Muscle layer of colon (tissue), 2 donors: Measurements from ENCODE around the gene KMT2C.

Experiments
- H3K27ac ChIP-seq: one replicate; pipeline ENCODE4 v1.7.0; 2013; ENCODE audit warnings: low read depth, mild to moderate bottlenecking, low read length, moderate library complexity
- H3K27me3 ChIP-seq, 2 donors: one replicate each; pipeline ENCODE4 v1.7.0; 2013; ENCODE audit warnings: low read length in 2 of 2, mild to moderate bottlenecking in 2 of 2; ENCODE audit not compliant: insufficient read depth in 2 of 2, control insufficient read depth in 1 of 2
- H3K36me3 ChIP-seq: one replicate; pipeline ENCODE4 v1.7.0; 2013; ENCODE audit warnings: mild to moderate bottlenecking, low read length; ENCODE audit not compliant: insufficient read depth
- H3K4me1 ChIP-seq: one replicate; pipeline ENCODE4 v1.7.0; 2013; ENCODE audit warnings: mild to moderate bottlenecking, low read length; ENCODE audit not compliant: insufficient read depth
- H3K4me3 ChIP-seq, 2 donors: one replicate each; pipeline ENCODE4 v1.7.0; 2013; ENCODE audit warnings: low read length in 2 of 2, low read depth in 1 of 2, mild to moderate bottlenecking in 1 of 2, moderate library complexity in 1 of 2
- H3K9ac ChIP-seq: one replicate; pipeline ENCODE4 v1.7.0; 2013; ENCODE audit warnings: low read length
- H3K9me3 ChIP-seq: one replicate; pipeline ENCODE4 v1.7.0; 2013; ENCODE audit warnings: mild to moderate bottlenecking, low read length
- donor health status: abdominal sarcoma.
- donor health status: Adenocarcinoma of cecum.

Gene KMT2C

DNA sequence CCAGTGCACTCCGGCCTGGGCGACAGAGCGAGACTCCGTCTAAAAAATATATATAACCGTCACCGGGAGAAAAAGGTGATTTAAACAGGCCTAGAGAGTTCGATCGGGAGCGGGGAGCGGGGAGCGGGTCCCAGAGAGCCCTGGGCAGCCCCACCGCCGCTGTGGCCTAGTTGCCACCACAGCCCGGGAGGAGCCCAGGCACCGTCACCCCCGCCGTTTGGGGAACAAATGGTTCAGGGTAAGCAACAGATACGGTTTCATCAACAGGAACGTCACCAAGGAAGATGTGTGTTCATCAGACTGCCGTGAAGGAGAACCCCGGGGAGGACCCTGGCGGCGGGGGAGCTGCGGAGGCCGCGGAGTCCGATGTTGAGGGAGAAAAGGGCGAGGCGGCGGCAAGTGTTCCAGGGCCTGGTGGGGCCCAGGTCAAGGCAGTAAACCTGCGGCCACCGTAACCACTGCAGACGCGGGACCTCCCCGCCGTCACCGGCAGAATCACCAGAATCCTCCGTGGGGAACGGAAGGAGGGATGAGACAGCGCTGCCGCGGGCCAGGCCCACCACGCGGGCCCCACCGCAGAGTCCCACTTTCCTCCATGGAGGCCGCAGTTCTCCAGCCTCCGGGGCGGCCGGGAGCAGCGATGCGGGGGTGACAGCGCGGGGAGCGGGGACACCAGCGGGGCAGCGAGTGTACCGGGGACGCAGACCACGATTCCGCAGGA lies 306.9 kb downstream of the KMT2C start:
- Histone ChIP-seq H3K9me3 (no peaks in the 10 kb centered on the region), H3K27ac (no peak overlapping the region), H3K36me3 (peaks cover 33% of the 10 kb centered on the region), H3K4me3 (no peak overlapping the region), H3K4me1 (no peaks in the 10 kb centered on the region), H3K9ac (no peak overlapping the region), H3K27me3 (no peaks in the 10 kb centered on the region)

DNA sequence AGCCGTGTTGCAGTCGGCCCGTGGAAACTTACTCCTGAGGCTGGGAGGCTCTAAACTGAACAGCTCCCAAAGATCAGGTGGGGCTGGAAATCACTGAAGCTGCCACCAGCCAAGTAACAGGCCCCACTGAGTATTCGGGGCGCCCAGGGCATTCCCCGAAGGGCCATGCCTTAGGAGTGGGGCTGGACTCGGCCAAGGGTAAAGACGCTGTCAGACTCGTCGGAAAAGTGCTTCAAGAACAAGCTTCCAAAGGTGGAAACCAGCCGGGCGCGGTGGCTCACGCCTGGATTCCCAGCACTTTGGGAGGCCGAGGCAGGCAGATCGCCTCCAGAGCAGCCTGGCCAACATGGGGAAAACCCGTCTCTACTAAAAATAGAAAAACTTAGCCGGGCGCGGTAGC lies 307.6 kb downstream of the KMT2C start:
- Histone ChIP-seq H3K9me3 (no peaks in the 10 kb centered on the region), H3K9ac (no peak overlapping the region), H3K36me3 (peaks cover 33% of the 10 kb centered on the region), H3K27me3 (no peaks in the 10 kb centered on the region), H3K4me3 (no peak overlapping the region), H3K27ac (no peak overlapping the region), H3K4me1 (no peaks in the 10 kb centered on the region)

- peaks cover 31% of the 10 kb centered on the region for H3K36me3 ChIP-seq
- no peak overlapping the region for H3K27ac ChIP-seq
- no peaks in the 10 kb centered on the region for H3K27me3 ChIP-seq
- H3K9me3 ChIP-seq = no peaks in the 10 kb centered on the region
- H3K4me3 ChIP-seq = no peak overlapping the region
- H3K4me1 ChIP-seq = no peaks in the 10 kb centered on the region
- no peak overlapping the region for H3K9ac ChIP-seq
Measured at GRCh38 chr7:152127229-152127628, 308.6 kb downstream of the KMT2C start.

- H3K4me1 ChIP-seq = no peaks in the 10 kb centered on the region
- no peaks in the 10 kb centered on the region for H3K9me3 ChIP-seq
- H3K27me3 ChIP-seq = no peaks in the 10 kb centered on the region
- H3K36me3 ChIP-seq = peaks cover 29% of the 10 kb centered on the region
- H3K4me3 ChIP-seq = no peak overlapping the region
- H3K9ac ChIP-seq = no peak overlapping the region
- no peak overlapping the region for H3K27ac ChIP-seq
Measured at GRCh38 chr7:152126741-152127140, 309.1 kb downstream of the KMT2C start.

DNA sequence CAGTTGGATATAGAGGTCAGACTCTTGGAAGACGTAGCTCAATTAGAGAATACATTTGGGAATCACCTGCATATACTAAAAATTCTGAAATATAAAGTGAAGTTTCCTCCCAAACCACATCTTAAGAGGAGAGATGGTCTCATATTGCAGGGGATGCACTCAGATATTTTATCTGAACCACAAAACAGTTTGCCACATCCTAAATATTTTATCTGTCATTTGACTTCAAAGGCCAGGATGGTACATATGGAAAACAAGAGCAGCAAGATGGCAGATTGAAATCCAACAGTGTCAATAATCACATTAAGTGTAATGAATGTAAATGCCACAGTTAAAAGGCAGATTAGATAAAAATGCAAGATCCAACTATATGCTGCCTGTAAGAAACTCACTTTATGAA lies 313.3 kb downstream of the KMT2C start:
- Histone ChIP-seq H3K36me3 (peaks cover 53% of the 10 kb centered on the region), H3K9ac (no peak overlapping the region), H3K27me3 (no peaks in the 10 kb centered on the region), H3K9me3 (no peaks in the 10 kb centered on the region), H3K27ac (no peak overlapping the region), H3K4me3 (no peak overlapping the region), H3K4me1 (no peaks in the 10 kb centered on the region)

GRCh38 chr7:152121432-152121831 lies 314.4 kb downstream of the KMT2C start:
- Histone ChIP-seq H3K9me3 (no peaks in the 10 kb centered on the region), H3K36me3 (peaks cover 56% of the 10 kb centered on the region), H3K27me3 (no peaks in the 10 kb centered on the region), H3K4me1 (no peaks in the 10 kb centered on the region), H3K27ac (no peak overlapping the region), H3K9ac (no peak overlapping the region), H3K4me3 (no peak overlapping the region)

DNA sequence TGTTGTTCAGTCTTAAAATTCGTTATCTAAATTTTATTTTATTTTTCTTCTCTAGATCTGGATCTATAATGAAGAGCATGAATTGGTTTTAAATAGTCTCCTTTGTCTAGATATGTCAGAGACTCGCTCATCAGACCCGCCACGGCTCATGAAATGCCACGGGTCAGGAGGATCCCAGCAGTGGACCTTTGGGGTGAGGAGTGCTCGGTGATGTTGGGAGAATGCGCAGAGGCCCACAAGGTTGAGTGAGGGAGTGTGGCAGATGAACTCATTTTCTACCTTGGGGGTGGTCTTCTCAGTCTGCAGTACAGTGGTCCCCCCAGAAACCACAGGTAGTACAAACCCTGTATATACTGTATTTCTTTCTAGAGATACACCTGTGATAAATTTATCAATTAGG lies 315.0 kb downstream of the KMT2C start:
- H3K4me3 ChIP-seq = no peak overlapping the region
- H3K27ac ChIP-seq = no peak overlapping the region
- no peaks in the 10 kb centered on the region for H3K4me1 ChIP-seq
- peaks cover 56% of the 10 kb centered on the region for H3K36me3 ChIP-seq
- no peak overlapping the region for H3K9ac ChIP-seq
- no peaks in the 10 kb centered on the region for H3K9me3 ChIP-seq
- no peaks in the 10 kb centered on the region for H3K27me3 ChIP-seq

- H3K4me1 ChIP-seq = no peaks in the 10 kb centered on the region
- no peaks in the 10 kb centered on the region for H3K27me3 ChIP-seq
- H3K36me3 ChIP-seq = peaks cover 56% of the 10 kb centered on the region
- H3K4me3 ChIP-seq = no peak overlapping the region
- no peaks in the 10 kb centered on the region for H3K9me3 ChIP-seq
- H3K9ac ChIP-seq = no peak overlapping the region
- no peak overlapping the region for H3K27ac ChIP-seq
Measured at GRCh38 chr7:152120210-152120609, 315.6 kb downstream of the KMT2C start.

DNA sequence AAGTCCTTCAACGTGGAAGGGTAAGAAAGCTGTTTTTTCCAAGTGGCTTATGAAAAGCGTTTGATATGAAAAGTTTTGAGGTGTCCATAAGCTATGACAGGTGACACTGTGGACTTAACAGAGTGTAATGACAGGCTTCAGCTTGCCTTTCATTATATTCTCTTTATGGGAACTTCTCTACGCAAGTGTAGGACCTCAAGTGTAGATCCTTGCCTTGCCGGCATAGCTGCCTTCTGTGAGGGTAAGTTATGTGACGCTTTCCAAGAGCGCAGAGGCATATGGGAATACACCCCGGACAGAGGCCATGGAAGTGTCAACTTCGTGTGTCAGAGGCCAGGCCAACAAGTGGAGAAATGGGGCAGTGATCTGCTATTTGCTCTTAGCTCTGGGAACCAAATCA lies 318.4 kb downstream of the KMT2C start:
- peaks cover 62% of the 10 kb centered on the region for H3K36me3 ChIP-seq
- H3K9ac ChIP-seq = no peak overlapping the region
- no peaks in the 10 kb centered on the region for H3K9me3 ChIP-seq
- no peak overlapping the region for H3K4me3 ChIP-seq
- H3K27ac ChIP-seq = no peak overlapping the region
- H3K27me3 ChIP-seq = no peaks in the 10 kb centered on the region
- H3K4me1 ChIP-seq = no peaks in the 10 kb centered on the region

GRCh38 chr7:152115021-152115718 lies 320.6 kb downstream of the KMT2C start:
- Histone ChIP-seq H3K9ac (no peak overlapping the region), H3K4me1 (no peaks in the 10 kb centered on the region), H3K36me3 (peaks cover 46% of the 10 kb centered on the region), H3K4me3 (no peak overlapping the region), H3K9me3 (no peaks in the 10 kb centered on the region), H3K27ac (no peak overlapping the region), H3K27me3 (no peaks in the 10 kb centered on the region)

DNA sequence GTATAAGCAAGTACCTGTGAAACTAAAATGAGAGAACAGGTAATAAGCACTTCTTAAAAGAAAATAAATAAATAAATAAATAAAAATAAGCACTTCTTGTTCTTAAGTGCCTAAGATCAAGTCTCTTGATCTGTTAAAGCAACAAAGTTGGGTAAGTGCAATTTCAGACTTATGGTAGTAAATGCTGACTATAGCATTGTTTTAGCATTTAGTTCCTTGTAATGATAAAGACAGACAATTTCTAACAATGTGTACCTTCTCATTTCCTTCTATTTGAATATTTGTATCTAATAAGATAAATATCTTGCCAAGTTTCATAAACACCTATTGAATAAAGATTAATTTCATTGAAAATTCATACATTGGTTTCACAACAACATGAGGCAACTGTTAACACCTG lies 323.0 kb downstream of the KMT2C start:
- no peaks in the 10 kb centered on the region for H3K9me3 ChIP-seq
- no peak overlapping the region for H3K27ac ChIP-seq
- no peak overlapping the region for H3K4me3 ChIP-seq
- no peaks in the 10 kb centered on the region for H3K4me1 ChIP-seq
- no peaks in the 10 kb centered on the region for H3K27me3 ChIP-seq
- H3K9ac ChIP-seq = no peak overlapping the region
- H3K36me3 ChIP-seq = peaks cover 38% of the 10 kb centered on the region

DNA sequence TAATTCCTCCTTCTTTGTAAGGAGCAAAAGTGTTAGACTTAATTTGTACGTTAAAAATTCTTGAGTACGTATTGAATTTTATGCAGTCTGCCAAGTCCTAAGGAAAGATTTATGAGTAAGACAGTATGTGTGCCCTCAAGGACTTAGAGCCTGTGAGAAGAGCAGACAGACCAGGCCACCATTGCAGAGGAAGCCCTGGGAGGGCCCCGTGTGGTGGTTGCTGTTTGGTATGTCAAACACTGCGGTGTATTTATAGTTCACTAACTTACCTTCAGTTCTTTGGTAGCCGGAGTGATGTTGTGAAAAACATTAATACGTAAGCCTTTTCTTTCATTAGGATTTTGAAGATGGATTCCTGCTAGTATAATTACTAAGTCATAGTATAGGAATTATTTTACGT lies 327.4 kb downstream of the KMT2C start:
- H3K4me3 ChIP-seq = no peak overlapping the region
- H3K27ac ChIP-seq = no peak overlapping the region
- no peaks in the 10 kb centered on the region for H3K9me3 ChIP-seq
- peaks cover 27% of the 10 kb centered on the region for H3K36me3 ChIP-seq
- H3K27me3 ChIP-seq = no peaks in the 10 kb centered on the region
- no peaks in the 10 kb centered on the region for H3K4me1 ChIP-seq
- no peak overlapping the region for H3K9ac ChIP-seq
